MM.1S (cell line): ENCODE measurements around the gene B4GALT6.

Source experiments
- DNase-seq: peaks from one replicate; pipeline ENCODE4 v3.0.0-alpha.2; 2015
- H2AFZ ChIP-seq: fragments of 300-600 bp; sonication (generic); 2 replicates; pipeline ENCODE4 v1.6.0; 2016; ENCODE audit warnings: antibody characterized with exemption, low read length
- H3F3A ChIP-seq: fragments of 300-600 bp; sonication (generic); 2 replicates; pipeline ENCODE4 v1.6.1; 2016; ENCODE audit warnings: mild to moderate bottlenecking, antibody characterized with exemption, low read length, moderate library complexity, mixed read lengths; ENCODE audit not compliant: insufficient read depth
- H3K27ac ChIP-seq: fragments of 300-600 bp; sonication (generic); 2 replicates; pipeline ENCODE4 v1.5.1; 2016; ENCODE audit warnings: mild to moderate bottlenecking, low read length
- H3K27me3 ChIP-seq: fragments of 300-600 bp; sonication (generic); replicated peaks from 2 replicates; pipeline ENCODE4 v1.6.0; 2016; ENCODE audit warnings: low read length; ENCODE audit not compliant: insufficient read depth
- H3K36me3 ChIP-seq: fragments of 300-600 bp; sonication (generic); replicated peaks from 2 replicates; pipeline ENCODE4 v1.6.1; 2016; ENCODE audit warnings: mild to moderate bottlenecking, low read length, mixed read lengths; ENCODE audit not compliant: insufficient read depth
- H3K4me1 ChIP-seq: fragments of 300-600 bp; sonication (generic); 2 replicates; pipeline ENCODE4 v1.6.1; 2016; ENCODE audit warnings: low read length, mixed read lengths
- H3K4me2 ChIP-seq: fragments of 300-600 bp; sonication (generic); 2 replicates; pipeline ENCODE4 v1.6.0; 2016; ENCODE audit warnings: low read depth, low read length
- H3K4me3 ChIP-seq: fragments of 300-600 bp; sonication (generic); 2 replicates; pipeline ENCODE4 v1.5.1; 2016; ENCODE audit warnings: low read length, mixed read lengths
- H3K79me2 ChIP-seq: fragments of 300-600 bp; sonication (generic); 2 replicates; pipeline ENCODE4 v1.6.1; 2016; ENCODE audit warnings: mixed run types, low read length, mixed read lengths
- H3K9ac ChIP-seq: fragments of 300-600 bp; sonication (generic); 2 replicates; pipeline ENCODE4 v1.6.1; 2016; ENCODE audit warnings: low read length, mixed read lengths
- H3K9me2 ChIP-seq: fragments of 300-600 bp; sonication (generic); replicated peaks from 2 replicates; pipeline ENCODE4 v1.6.1; 2016; ENCODE audit warnings: mild to moderate bottlenecking, low read length, mixed read lengths; ENCODE audit not compliant: insufficient read depth
- H3K9me3 ChIP-seq: fragments of 300-600 bp; sonication (generic); replicated peaks from 2 replicates; pipeline ENCODE4 v1.6.1; 2016; ENCODE audit warnings: mild to moderate bottlenecking, low read length, mixed read lengths; ENCODE audit not compliant: insufficient read depth
- H4K20me1 ChIP-seq: fragments of 300-600 bp; sonication (generic); 2 replicates; pipeline ENCODE4 v1.6.1; 2016; ENCODE audit warnings: mild to moderate bottlenecking, low read length, moderate library complexity, mixed read lengths; ENCODE audit not compliant: insufficient read depth
- EZH2 ChIP-seq: fragments of 300-600 bp; sonication (generic); optimal IDR thresholded peaks from 2 replicates; pipeline ENCODE3; 2017; ENCODE audit warnings: low read depth, mild to moderate bottlenecking, antibody characterized with exemption, low read length, mixed read lengths
- EZH2phosphoT487 ChIP-seq: fragments of 300-600 bp; sonication (generic); IDR thresholded peaks from 2 replicates; pipeline ENCODE4 v1.6.1; 2018; ENCODE audit warnings: antibody characterized with exemption, low read length
- TF ChIP-seq, protein P1 (sequence below): fragments of 300-600 bp; sonication (generic); IDR thresholded peaks from 2 replicates; pipeline ENCODE4 v1.5.1; 2016; ENCODE audit warnings: antibody characterized with exemption, low read length, mixed read lengths

B4GALT6 gene

DNA sequence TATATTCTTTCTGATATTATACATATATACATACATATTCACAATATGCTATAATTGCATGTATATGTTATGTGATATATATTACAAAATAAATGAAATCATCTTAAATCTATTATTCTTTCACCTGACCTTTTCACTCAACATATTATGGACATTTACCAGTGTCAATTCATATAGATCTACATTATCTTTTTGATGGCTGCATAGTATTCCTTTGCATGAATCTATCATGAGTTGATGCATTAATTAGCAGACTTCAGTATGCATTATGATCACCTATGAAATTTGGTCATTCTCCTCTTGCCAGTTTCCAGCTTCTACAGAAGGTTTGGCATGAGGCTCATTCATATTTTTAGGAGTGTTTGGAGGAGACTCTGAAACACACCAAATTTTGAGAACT, 23.4 kb upstream of the B4GALT6 start:
- Histone ChIP-seq H3K9me3 (no peaks in the 10 kb centered on the region), H3K27ac (no peak overlapping the region), H3F3A (no peaks in the 10 kb centered on the region), H3K4me2 (no peak overlapping the region), H3K9me2 (no peaks in the 10 kb centered on the region), H3K4me1 (no peaks in the 10 kb centered on the region), H2AFZ (no peak overlapping the region), H3K9ac (no peak overlapping the region), H3K79me2 (no peaks in the 10 kb centered on the region), H4K20me1 (no peaks in the 10 kb centered on the region), H3K4me3 (no peak overlapping the region), H3K27me3 (no peaks in the 10 kb centered on the region), H3K36me3 (no peaks in the 10 kb centered on the region)
- no peak for DNase-seq
- no peak for TF ChIP-seq EZH2
- TF ChIP-seq, protein P1, sequence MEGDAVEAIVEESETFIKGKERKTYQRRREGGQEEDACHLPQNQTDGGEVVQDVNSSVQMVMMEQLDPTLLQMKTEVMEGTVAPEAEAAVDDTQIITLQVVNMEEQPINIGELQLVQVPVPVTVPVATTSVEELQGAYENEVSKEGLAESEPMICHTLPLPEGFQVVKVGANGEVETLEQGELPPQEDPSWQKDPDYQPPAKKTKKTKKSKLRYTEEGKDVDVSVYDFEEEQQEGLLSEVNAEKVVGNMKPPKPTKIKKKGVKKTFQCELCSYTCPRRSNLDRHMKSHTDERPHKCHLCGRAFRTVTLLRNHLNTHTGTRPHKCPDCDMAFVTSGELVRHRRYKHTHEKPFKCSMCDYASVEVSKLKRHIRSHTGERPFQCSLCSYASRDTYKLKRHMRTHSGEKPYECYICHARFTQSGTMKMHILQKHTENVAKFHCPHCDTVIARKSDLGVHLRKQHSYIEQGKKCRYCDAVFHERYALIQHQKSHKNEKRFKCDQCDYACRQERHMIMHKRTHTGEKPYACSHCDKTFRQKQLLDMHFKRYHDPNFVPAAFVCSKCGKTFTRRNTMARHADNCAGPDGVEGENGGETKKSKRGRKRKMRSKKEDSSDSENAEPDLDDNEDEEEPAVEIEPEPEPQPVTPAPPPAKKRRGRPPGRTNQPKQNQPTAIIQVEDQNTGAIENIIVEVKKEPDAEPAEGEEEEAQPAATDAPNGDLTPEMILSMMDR, result no peak
- no peak for TF ChIP-seq EZH2phosphoT487

DNA sequence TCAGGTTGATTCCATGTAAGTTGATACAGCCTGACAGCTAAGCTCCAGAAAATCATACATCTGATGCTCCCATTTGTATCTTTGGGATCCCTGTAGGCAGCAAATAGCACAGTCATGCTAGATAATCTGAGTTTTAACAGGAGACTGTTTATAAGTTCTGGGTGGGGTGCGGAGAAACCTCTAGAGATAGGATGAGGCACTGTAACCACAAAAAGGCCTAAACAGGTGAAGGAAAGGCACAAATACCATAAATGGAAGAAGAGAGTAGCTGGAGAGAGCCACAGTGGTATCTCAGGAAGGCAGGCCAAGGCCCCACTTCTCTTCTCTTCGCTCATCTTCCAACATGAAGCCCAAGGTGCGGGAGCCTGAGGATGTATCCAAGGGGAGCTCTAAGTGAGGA, 18.1 kb upstream of the B4GALT6 start:
- no peaks in the 10 kb centered on the region for H3K4me1 ChIP-seq
- H3K27me3 ChIP-seq, result no peaks in the 10 kb centered on the region
- no peak overlapping the region for H3K4me3 ChIP-seq
- H3K9ac ChIP-seq, result no peak overlapping the region
- no peak for DNase-seq
- H2AFZ ChIP-seq, result no peak overlapping the region
- H3F3A ChIP-seq, result no peaks in the 10 kb centered on the region
- no peak overlapping the region for H3K4me2 ChIP-seq
- H3K27ac ChIP-seq, result no peak overlapping the region
- no peaks in the 10 kb centered on the region for H3K36me3 ChIP-seq
- no peak for TF ChIP-seq EZH2
- TF ChIP-seq, protein P1, result no peak
- no peak for TF ChIP-seq EZH2phosphoT487
- no peaks in the 10 kb centered on the region for H3K79me2 ChIP-seq
- no peaks in the 10 kb centered on the region for H4K20me1 ChIP-seq
- no peaks in the 10 kb centered on the region for H3K9me3 ChIP-seq
- no peaks in the 10 kb centered on the region for H3K9me2 ChIP-seq

DNA sequence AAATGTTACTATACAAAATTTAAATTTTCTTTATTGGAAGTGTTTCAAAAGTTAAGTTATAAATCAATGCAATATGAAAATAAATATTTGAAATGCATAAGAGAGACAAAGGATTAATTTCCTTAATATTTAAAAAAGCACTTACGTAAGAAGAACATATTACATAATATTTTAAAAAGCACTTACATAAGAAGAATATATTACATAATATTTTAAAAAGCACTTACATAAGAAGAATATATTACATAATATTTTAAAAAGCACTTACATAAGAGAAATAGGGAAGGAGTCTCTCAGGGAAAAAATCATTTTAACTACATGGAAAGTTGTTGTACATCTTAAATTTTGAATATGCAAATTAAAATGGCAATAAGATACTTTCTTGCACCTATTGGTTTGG, 17.4 kb upstream of the B4GALT6 start:
- H3K9ac ChIP-seq, result no peak overlapping the region
- H3F3A ChIP-seq, result no peaks in the 10 kb centered on the region
- no peaks in the 10 kb centered on the region for H3K9me2 ChIP-seq
- no peak overlapping the region for H3K27ac ChIP-seq
- no peaks in the 10 kb centered on the region for H3K79me2 ChIP-seq
- H4K20me1 ChIP-seq, result no peaks in the 10 kb centered on the region
- H3K9me3 ChIP-seq, result no peaks in the 10 kb centered on the region
- H3K4me3 ChIP-seq, result no peak overlapping the region
- no peak overlapping the region for H3K4me2 ChIP-seq
- H2AFZ ChIP-seq, result no peak overlapping the region
- DNase-seq, result no peak
- no peaks in the 10 kb centered on the region for H3K36me3 ChIP-seq
- TF ChIP-seq, protein P1, result no peak
- TF ChIP-seq EZH2phosphoT487, result no peak
- no peak for TF ChIP-seq EZH2
- H3K27me3 ChIP-seq, result no peaks in the 10 kb centered on the region
- no peaks in the 10 kb centered on the region for H3K4me1 ChIP-seq
